Ovary (tissue), 3 donors: ENCODE measurements around the gene SNX2.

Source experiments
- EP300 ChIP-seq: sonication (generic); formaldehyde crosslinking; IDR thresholded peaks from one replicate; pipeline ENCODE4 v1.6.1; 2017; ENCODE audit warnings: antibody characterized with exemption
- POLR2A ChIP-seq: fragments of 450-650 bp; IDR thresholded peaks from one replicate; pipeline ENCODE4 v1.6.1; 2017; ENCODE audit warnings: antibody characterized with exemption, mild to moderate bottlenecking, moderate library complexity
- TF ChIP-seq, protein P1 (sequence below), 3 donors: fragments of 450-650 bp in 2 of 3; fragments of 200-600 bp in 1 of 3; IDR thresholded peaks; one replicate each; pipeline versions ENCODE4 v1.5.1 to v1.8.0; 2016 to 2022; ENCODE audit warnings: antibody characterized with exemption in 3 of 3, mild to moderate bottlenecking in 1 of 3
- donor health status: DM: no; HTN: no; CAD: no.

GRCh38 chr5:122815218-122815767 is 40.4 kb downstream of the SNX2 start:
- TF ChIP-seq, protein P1, sequence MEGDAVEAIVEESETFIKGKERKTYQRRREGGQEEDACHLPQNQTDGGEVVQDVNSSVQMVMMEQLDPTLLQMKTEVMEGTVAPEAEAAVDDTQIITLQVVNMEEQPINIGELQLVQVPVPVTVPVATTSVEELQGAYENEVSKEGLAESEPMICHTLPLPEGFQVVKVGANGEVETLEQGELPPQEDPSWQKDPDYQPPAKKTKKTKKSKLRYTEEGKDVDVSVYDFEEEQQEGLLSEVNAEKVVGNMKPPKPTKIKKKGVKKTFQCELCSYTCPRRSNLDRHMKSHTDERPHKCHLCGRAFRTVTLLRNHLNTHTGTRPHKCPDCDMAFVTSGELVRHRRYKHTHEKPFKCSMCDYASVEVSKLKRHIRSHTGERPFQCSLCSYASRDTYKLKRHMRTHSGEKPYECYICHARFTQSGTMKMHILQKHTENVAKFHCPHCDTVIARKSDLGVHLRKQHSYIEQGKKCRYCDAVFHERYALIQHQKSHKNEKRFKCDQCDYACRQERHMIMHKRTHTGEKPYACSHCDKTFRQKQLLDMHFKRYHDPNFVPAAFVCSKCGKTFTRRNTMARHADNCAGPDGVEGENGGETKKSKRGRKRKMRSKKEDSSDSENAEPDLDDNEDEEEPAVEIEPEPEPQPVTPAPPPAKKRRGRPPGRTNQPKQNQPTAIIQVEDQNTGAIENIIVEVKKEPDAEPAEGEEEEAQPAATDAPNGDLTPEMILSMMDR (IDR thresholded peaks at IDR 0.05) = no peak
- TF ChIP-seq POLR2A = no peak
- TF ChIP-seq EP300 = no peak
